HG02798 (cell line): ENCODE data around the gene JAG2.
"Not testable (repeated sequence)": the region's sequence is repeated elsewhere in the genome, so short reads cannot be mapped to it uniquely, and the experiment has no call there.

Source experiments
- ATAC-seq: cut with Tn5 transposase; IDR thresholded peaks from one replicate; pipeline ENCODE4 v1.9.1; 2021; ENCODE audit warnings: mild to moderate bottlenecking; ENCODE audit not compliant: unreplicated experiment, poor library complexity

Gene JAG2

GRCh38 chr14:105123981-105124765 is 44.4 kb downstream of the JAG2 start:
- no peak for ATAC-seq

DNA sequence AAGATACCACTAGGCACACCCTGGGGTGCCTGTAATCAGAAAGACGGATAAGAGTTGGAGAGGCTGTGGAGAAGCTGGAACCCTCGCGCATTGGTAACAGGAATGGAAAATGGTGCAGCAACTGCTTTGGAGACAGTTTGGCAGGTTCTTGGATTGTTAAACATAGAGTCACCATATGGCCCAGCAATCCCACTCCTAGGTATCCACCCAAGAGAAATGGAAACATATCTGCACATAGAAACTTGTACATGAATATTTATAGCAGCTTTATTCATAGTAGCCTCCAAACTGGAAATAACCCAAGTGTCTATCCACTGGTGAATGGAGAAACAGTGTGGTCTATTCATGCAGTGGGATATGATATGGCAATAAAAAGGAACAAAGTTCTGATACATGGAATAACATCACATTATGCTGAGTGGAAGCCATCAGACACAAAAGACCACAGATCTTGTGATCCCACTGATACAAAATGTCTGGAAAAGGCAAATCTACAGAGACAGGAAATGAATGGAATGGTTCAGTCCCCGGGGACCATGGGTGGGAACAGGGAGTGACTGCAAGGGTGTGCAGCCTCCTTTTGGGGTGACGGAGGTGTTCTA is 45.4 kb downstream of the JAG2 start:
- no peak for ATAC-seq

- no peak for ATAC-seq
Measured at GRCh38 chr14:105120056-105120455, 48.5 kb downstream of the JAG2 start.

DNA sequence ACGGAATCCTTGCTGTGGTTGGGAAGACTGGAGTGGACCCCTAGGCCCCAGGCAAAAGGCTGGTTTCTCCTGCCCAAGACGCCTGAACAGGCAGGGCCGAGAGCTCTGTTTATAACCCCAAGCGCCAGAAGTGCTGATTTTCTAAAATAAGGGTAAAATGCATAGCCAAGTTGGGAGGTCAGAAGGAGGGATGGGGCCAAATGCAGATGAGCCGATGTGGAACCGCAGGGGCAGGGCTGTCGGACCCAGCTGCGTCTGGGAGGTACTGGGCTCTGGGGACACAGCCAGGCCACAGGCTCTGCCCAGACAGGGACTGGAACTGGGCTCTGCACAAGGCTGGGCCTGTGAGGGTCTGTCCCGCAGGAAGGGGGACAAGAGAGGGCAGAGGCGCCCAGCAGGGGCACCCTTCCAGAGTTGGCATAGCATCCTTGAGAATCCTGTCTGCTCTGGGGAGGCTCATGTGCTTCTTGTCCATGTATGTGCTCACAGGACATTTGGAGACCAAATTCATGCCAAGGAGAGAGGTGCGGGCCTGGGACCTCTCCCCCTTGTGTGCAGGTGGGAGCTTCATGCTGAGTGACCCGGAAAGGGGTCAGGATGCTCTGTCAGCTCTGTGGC is 49.1 kb downstream of the JAG2 start:
- no peak for ATAC-seq

DNA sequence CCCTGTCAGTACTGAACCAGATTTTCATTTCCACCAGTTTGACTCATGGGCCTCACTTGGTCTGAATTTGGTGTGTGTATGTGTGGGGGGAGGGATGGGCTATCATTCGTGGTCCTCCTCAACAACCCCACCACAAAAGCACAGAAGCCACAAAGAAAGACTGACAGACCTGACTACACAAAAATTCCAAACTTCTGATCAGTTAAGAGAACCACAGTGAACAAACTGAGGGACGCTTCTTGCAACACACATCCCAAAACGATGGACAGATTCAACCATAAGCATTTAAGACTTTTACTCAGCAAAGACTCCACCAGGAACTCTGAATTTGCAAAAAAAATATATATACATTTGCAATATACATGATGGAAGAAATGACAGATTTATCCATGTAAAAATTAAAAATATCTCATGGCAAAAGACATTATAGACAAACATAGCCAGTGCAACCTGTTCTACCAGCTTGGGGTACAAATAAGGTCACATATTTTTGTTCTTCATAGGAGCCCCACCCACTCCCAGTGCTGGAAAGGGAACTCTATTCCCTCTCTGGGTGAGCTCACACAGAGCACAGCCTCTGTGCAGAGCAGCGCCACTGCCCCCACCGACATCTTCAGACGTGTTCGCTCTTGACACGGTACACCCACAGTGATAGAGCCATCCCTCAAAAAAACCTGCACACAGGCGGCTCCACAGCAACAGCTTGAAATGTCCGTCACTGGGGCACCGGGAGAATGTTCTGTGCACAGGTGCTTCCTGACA is 49.7 kb downstream of the JAG2 start:
- no peak for ATAC-seq

DNA sequence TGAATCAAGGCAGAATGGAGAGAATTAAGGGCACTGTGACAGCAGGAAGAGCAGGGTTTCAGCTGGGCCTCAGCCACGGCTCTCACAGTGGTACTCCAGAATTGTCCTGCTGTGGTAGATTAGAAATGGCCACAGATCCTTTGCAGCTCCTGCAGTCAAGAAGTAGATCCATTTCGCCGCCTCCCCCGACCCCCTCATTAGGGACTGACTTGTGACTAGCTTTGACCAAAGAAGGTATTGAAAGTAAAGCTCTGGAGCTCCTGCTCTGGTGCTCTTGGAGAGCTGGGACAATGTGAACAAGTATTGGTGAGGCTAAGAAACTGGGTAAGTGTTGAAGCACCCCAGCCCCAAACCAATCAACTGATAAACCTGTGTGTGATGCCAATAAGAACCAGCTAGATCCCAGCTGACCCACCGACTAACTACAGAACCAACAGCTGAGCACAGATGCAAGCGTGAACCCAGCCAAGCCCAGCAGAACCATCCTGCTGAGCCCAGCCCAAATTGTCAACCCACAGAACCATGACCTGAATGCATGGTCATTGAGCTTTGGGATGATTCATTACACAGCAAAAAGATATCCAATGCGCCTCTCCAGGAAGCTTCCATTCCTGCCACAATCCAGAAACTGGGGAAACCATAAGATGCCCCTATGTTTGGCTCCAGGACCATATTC is 50.7 kb downstream of the JAG2 start:
- no peak for ATAC-seq

DNA sequence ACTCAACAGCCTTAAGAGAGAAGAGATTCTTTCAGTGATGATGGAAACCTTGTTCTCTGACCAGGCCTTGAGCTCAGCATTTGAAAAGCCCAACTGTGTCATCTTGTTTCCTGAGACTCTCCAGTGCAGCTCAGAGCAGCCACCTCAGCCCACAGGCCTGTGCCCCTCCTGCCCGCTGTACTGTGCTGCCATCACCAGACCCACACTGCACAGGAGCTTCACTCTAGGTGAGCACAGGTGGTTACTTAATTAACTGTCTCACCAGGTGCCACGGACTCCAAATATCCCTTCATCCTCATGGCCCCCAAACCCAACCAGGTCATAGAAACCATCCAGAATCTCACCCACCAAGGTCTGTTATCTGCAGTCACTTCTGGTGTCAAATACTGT is 51.3 kb downstream of the JAG2 start:
- no peak for ATAC-seq

DNA sequence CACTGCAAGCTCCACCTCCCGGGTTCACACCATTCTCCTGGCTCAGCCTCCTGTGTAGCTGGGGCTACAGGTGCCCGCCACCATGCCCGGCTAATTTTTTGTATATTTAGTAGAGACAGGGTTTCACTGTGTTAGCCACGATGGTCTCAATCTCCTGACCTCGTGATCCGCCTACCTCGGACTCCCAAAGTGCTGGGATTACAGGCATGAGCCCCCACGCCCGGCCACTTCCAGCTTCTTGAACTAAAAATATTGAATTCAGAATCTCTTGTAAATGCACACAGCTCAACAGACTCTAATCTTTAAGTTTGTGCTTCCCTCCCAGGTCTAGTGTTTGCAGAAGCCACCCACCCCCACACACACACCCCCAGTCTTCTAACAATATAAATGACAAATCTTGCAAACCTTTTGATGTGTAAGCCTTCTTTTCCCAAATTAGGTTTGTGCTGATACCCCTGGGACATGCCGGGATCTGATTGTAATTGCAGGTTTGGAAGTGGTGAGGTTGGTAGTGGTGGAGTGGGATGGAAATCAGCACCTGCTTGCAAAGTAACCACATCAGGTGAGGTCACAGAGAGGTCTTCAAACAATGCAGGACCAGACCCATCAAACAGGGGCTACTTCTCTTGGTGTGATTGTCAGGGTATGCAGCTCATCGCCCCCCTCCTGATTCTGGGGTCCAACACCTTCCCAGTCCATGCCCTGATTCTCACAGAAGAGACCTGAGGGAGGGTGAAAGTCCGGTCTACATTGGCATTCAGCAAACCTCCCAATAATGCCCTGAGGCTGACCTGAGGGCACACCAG is 51.9 kb downstream of the JAG2 start:
- no peak for ATAC-seq

- ATAC-seq = not testable (repeated sequence)
Measured at GRCh38 chr14:105109243-105109642, 59.3 kb downstream of the JAG2 start.

DNA sequence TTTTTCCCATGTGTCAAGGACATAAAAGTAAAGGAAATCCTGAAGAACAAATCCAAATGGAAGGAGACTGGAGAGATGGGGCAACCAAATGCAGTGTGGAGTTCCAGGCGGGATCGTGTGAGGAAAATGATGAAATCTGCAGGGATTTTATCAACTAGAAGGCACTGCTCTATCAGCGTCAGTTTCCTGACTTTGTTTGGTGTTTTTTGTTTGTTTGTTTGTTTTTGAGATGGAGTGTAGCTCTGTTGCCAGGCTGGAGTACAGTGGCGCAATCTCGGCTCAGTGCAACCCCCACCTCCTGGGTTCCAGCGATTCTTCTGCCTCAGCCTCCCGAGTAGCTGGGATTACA is 60.1 kb downstream of the JAG2 start:
- ATAC-seq = no peak

- ATAC-seq = no peak
Measured at GRCh38 chr14:105107781-105108515, 60.6 kb downstream of the JAG2 start.

DNA sequence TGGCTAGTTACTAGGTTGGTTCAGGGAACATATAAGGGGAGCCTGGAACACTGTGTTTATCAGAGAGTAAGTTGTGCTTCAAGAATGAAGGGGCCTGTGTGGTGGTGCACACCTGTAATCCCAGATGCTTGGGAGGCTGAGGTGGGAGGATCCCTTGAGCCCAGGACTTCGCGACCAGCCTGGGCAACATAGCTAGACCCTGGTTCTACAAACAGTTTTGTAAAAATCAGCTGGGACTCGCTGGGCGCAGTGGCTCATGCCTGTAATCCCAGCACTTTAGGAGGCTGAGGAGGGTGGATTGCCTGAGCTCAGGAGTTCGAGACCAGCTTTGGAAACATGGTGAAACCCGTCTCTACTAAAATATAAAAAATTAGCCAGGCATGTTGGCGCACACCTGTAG is 61.2 kb downstream of the JAG2 start:
- no peak for ATAC-seq

DNA sequence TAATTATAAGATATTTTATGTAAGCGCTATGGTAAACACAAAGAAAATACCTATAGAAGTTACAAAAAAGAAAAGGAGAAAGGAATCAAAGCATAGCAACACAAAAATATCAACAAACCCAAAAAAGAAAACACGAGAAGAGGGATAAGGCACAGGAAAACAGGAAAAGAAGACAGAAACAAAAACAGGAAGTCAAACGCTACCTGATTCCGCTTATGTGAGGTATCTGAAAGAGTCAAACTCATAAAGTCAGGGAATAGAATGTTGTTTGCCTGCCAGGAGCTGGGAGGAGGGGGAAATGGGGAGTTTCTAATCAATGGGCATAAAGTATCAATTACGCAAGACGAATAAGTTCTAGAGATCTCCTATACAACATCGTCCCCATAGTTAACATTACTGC is 63.4 kb downstream of the JAG2 start:
- no peak for ATAC-seq

- no peak for ATAC-seq
Measured at GRCh38 chr14:105102893-105103292, 65.7 kb downstream of the JAG2 start.

DNA sequence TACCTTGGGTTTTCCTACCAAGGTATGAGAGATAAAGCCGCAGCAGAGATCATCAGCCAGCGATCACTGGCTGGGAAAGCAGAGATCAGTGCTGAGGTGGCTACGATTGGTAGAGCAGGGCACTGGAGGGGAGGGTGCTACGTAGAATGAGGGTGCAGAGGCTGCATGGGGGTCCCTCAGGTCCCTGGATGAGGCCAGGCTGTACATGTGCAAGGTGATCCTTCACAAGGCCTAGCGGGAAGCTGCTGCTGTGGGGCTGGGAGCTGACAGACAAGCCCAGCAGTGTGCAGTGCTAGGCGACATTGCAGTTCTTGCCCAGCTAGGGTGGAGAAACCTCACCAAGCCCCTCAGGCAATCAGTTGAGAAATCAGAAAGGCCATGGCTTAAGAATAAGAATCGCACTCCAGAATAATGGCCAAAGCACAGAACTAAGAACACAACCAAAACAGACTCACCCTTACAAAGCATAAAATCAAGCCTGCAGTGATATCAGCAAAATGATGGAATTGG is 66.2 kb downstream of the JAG2 start:
- no peak for ATAC-seq

GRCh38 chr14:105100910-105101309 is 67.7 kb downstream of the JAG2 start:
- no peak for ATAC-seq

DNA sequence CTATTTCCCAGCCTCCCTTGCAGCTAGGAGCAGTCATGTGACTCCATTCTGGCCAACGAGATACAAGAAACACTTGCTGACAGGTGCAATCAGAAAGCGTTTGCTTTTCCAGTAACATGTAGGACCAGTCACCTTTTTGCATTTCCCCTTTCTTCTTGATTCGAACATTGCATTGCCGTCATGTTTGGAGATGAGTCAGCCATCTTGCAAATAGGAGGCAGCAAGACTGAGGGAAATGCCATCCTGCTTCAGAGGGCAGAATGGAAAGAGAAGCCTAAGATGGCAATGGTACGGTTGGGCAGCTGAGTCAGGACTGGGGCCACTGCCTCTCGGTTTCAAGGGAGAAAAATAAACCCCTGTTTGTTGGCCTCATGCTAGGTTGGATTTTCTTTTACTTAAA is 68.8 kb downstream of the JAG2 start:
- ATAC-seq = no peak

- no peak for ATAC-seq
Measured at GRCh38 chr14:105098316-105098715, 70.3 kb downstream of the JAG2 start.

DNA sequence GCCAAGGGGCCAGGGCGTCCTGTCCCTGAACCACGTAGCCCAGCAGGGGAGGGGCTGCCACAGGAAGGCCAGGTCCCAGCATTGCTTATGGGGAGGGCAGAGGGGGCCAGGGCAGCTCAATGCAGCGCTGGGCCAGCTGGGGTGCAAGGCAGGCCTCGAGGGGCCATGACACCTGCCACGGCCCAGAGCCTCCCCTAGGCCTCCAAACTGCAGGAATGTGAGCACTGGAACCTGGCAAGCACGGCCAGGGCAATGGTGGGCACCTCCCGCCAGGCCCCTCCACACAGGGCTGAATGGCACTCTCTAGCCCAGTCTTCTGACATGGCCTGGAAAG is 70.8 kb downstream of the JAG2 start:
- ATAC-seq = no peak
